Upper lobe of left lung (tissue), 6 donors: Measurements from ENCODE around the gene SNCAIP. TPM values are rescaled to one million over a fixed set of nuclear protein-coding genes. Genes with fewer than 3 reads are reported as not detected.

Experiments
- ATAC-seq, 2 donors: fragments of 200-7000 bp; cut with Tn5 transposase; one replicate each; pipeline ENCODE4 v1.9.1; 2022; ENCODE audit warnings: mild to moderate bottlenecking in 2 of 2, moderate library complexity in 2 of 2; ENCODE audit not compliant: low FRiP score in 2 of 2
- DNase-seq, 2 donors: peaks; one replicate each; pipeline ENCODE4 v3.0.0-alpha.2; 2019 to 2020
- H3K27ac ChIP-seq, 4 donors: fragments of 200-600 bp; sonication (generic); one replicate each; pipeline ENCODE4 v1.5.1; 2016 to 2019
- H3K27me3 ChIP-seq, 4 donors: fragments of 200-600 bp; sonication (generic); one replicate each; pipeline ENCODE4 v1.5.1; 2017 to 2019
- H3K36me3 ChIP-seq, 4 donors: fragments of 200-600 bp; sonication (generic); one replicate each; pipeline ENCODE4 v1.5.1; 2016 to 2019
- H3K4me1 ChIP-seq, 4 donors: fragments of 200-600 bp; sonication (generic); one replicate each; pipeline ENCODE4 v1.5.1; 2018 to 2019
- H3K4me3 ChIP-seq, 4 donors: fragments of 200-600 bp; sonication (generic); one replicate each; pipeline ENCODE4 v1.5.1; 2017 to 2019; ENCODE audit warnings: mild to moderate bottlenecking in 2 of 4, moderate library complexity in 1 of 4
- H3K9me3 ChIP-seq, 4 donors: fragments of 200-600 bp; sonication (generic); one replicate each; pipeline ENCODE4 v1.5.1; 2018 to 2019
- CTCF ChIP-seq, 6 experiments: fragments of 450-650 bp in 4 of 6; fragments of 200-600 bp in 2 of 6; sonication (generic) in 2 of 6; IDR thresholded peaks; one replicate each; pipeline ENCODE4 v1.5.1; 2016 to 2019; ENCODE audit warnings: antibody characterized with exemption in 6 of 6
- EP300 ChIP-seq, 4 donors: sonication (generic); formaldehyde crosslinking; IDR thresholded peaks; one replicate each; pipeline ENCODE4 v1.5.1; 2017; ENCODE audit warnings: antibody characterized with exemption in 4 of 4, control low read depth in 2 of 4
- POLR2A ChIP-seq, 4 donors: fragments of 450-650 bp; IDR thresholded peaks; one replicate each; pipeline ENCODE4 v1.5.1; 2016 to 2017; ENCODE audit warnings: antibody characterized with exemption in 4 of 4, mild to moderate bottlenecking in 2 of 4
- POLR2AphosphoS5 ChIP-seq, 2 donors: sonication (generic); formaldehyde crosslinking; IDR thresholded peaks; one replicate each; pipeline ENCODE4 v1.5.1; 2017; ENCODE audit warnings: antibody characterized with exemption in 2 of 2
- WGBS, 2 donors: methylation state at CpG; one replicate each; pipeline ENCODE4 v1.1.5; 2017 to 2018; 5-methylcytosine and 5-hydroxymethylcytosine counted together
- total RNA-seq, 6 donors: library from RNA; depleted of rRNA in 4 of 6; stranded (reverse); fragments of >200 nt in 4 of 6; gene quantifications; one replicate each; pipeline versions ENCODE4 v1.1.0 to v1.2.1, GENCODE V29; 2016 to 2021
- donor health status: DM: no; HTN: no; CAD: no; lungs with moderate emphysema.
- donor health status: DM: no; HTN: yes; CAD: no; lungs with severe emphysema.

The SNCAIP gene
- total RNA-seq, 6 donors from 2014 or later = 1.2 to 6.3 (median 2.3) TPM

GRCh38 chr5:122394284-122394930 lies 82.4 kb downstream of the SNCAIP start:
- Histone ChIP-seq H3K4me1 (peaks cover 0 to 5% (median 0%) of the 10 kb centered on the region in 4 donors), H3K9me3 (no peaks in the 10 kb centered on the region), H3K27me3 (no peaks in the 10 kb centered on the region), H3K36me3 (no peaks in the 10 kb centered on the region), H3K27ac (no peak overlapping the region), H3K4me3 (no peak overlapping the region)
- TF ChIP-seq POLR2A (IDR thresholded peaks at IDR 0.05) = no peak
- no peak for TF ChIP-seq POLR2AphosphoS5 (IDR thresholded peaks at IDR 0.05)
- no peak for TF ChIP-seq CTCF (IDR thresholded peaks at IDR 0.05)
- TF ChIP-seq EP300 (IDR thresholded peaks at IDR 0.05) = no peak
- WGBS, 2 donors = 84% methylated on average over 6 of the region's 6 CpGs
- ATAC-seq = no peak
- no peak for DNase-seq

- TF ChIP-seq POLR2A (IDR thresholded peaks at IDR 0.05) (no peak), POLR2AphosphoS5 (IDR thresholded peaks at IDR 0.05) (no peak), CTCF (IDR thresholded peaks at IDR 0.05) (no peak), EP300 (IDR thresholded peaks at IDR 0.05) (no peak)
- WGBS, 2 donors = 89 to 92% methylated on average over 2 of the region's 2 CpGs
- no peak overlapping the region for H3K27ac ChIP-seq
These were observed 86.0 kb downstream of the SNCAIP start for GRCh38 chr5:122398016-122398415.

GRCh38 chr5:122400341-122400740 lies 88.3 kb downstream of the SNCAIP start:
- DNase-seq (no peak), ATAC-seq (no peak)
- WGBS, 2 donors = 77 to 91% methylated on average over 1 of the region's 1 CpG
- Histone ChIP-seq H3K4me3 (no peak overlapping the region), H3K27me3 (no peaks in the 10 kb centered on the region), H3K27ac (no peak overlapping the region), H3K36me3 (no peaks in the 10 kb centered on the region), H3K9me3 (no peaks in the 10 kb centered on the region), H3K4me1 (no peaks in the 10 kb centered on the region)
- TF ChIP-seq EP300 (IDR thresholded peaks at IDR 0.05) = no peak
- no peak for TF ChIP-seq POLR2AphosphoS5 (IDR thresholded peaks at IDR 0.05)
- TF ChIP-seq POLR2A (IDR thresholded peaks at IDR 0.05) = no peak
- TF ChIP-seq CTCF (IDR thresholded peaks at IDR 0.05) = no peak

More at GRCh38 chr5:122398016-122398415, 86.0 kb downstream of the SNCAIP start:
- no peaks in the 10 kb centered on the region for H3K36me3 ChIP-seq
- ATAC-seq (no peak), DNase-seq (no peak)
- no peaks in the 10 kb centered on the region for H3K4me1 ChIP-seq
- H3K27me3 ChIP-seq = no peaks in the 10 kb centered on the region
- no peak overlapping the region for H3K4me3 ChIP-seq
- H3K9me3 ChIP-seq = no peaks in the 10 kb centered on the region

- ATAC-seq = no peak
- Histone ChIP-seq H3K36me3 (no peaks in the 10 kb centered on the region), H3K4me1 (no peaks in the 10 kb centered on the region), H3K27me3 (no peaks in the 10 kb centered on the region), H3K9me3 (no peaks in the 10 kb centered on the region), H3K27ac (no peak overlapping the region), H3K4me3 (no peak overlapping the region)
- no peak for DNase-seq
- 83 to 100% methylated on average over 1 of the region's 1 CpG for WGBS, 2 donors
- no peak for TF ChIP-seq POLR2AphosphoS5 (IDR thresholded peaks at IDR 0.05)
- TF ChIP-seq EP300 (IDR thresholded peaks at IDR 0.05) = no peak
- no peak for TF ChIP-seq CTCF (IDR thresholded peaks at IDR 0.05)
- TF ChIP-seq POLR2A (IDR thresholded peaks at IDR 0.05) = no peak
These were observed 88.9 kb downstream of the SNCAIP start for GRCh38 chr5:122400938-122401337.
